Heart right ventricle (tissue), 16 donors: Measurements from ENCODE around the gene GRIK3. TPM values are rescaled to one million over a fixed set of nuclear protein-coding genes. Genes with fewer than 3 reads are reported as not detected.

Source experiments
- ATAC-seq, 8 donors: fragments of 200-7000 bp; cut with Tn5 transposase; one replicate each; pipeline ENCODE4 v1.9.1; 2020; ENCODE audit warnings: mild to moderate bottlenecking in 8 of 8, moderate library complexity in 8 of 8, moderate number of reproducible peaks in 1 of 8
- DNase-seq, 2 donors: peaks; one replicate each; pipeline ENCODE4 v3.0.0-alpha.2; 2020
- H3K27ac ChIP-seq, 10 donors: fragments of 200-600 bp; sonication (generic) in 2 of 10; one replicate each; pipeline versions ENCODE4 v1.5.0 to v1.8.0; 2020 to 2022; ENCODE audit warnings: mild to moderate bottlenecking in 3 of 10
- H3K27me3 ChIP-seq, 7 donors: fragments of 200-600 bp; one replicate each; pipeline ENCODE4 v1.8.0; 2021 to 2022; ENCODE audit warnings: mild to moderate bottlenecking in 2 of 7
- H3K36me3 ChIP-seq, 9 donors: fragments of 200-600 bp; sonication (generic) in 1 of 9; one replicate each; pipeline versions ENCODE4 v1.5.0 to v1.8.0; 2020 to 2022; ENCODE audit warnings: mild to moderate bottlenecking in 2 of 9
- H3K4me1 ChIP-seq, 9 donors: fragments of 200-600 bp; sonication (generic) in 1 of 9; one replicate each; pipeline versions ENCODE4 v1.5.0 to v1.8.0; 2020 to 2022; ENCODE audit warnings: mild to moderate bottlenecking in 4 of 9
- H3K4me3 ChIP-seq, 10 donors: fragments of 200-600 bp; sonication (generic) in 2 of 10; one replicate each; pipeline versions ENCODE4 v1.5.0 to v1.8.0; 2020 to 2022; ENCODE audit warnings: mild to moderate bottlenecking in 7 of 10, moderate library complexity in 2 of 10
- H3K9me3 ChIP-seq, 11 donors: fragments of 200-600 bp in 10 of 11; sonication (generic) in 2 of 11; one replicate each; pipeline versions ENCODE4 v1.5.0 to v1.8.0; 2013 to 2022; ENCODE audit warnings: mild to moderate bottlenecking in 2 of 11, control low read depth in 1 of 11, moderate library complexity in 1 of 11
- CTCF ChIP-seq, 9 donors: fragments of 200-600 bp; sonication (generic) in 2 of 9; IDR thresholded peaks; one replicate each; pipeline versions ENCODE4 v1.5.0 to v1.8.0; 2021 to 2022; ENCODE audit warnings: antibody characterized with exemption in 9 of 9, mild to moderate bottlenecking in 5 of 9, moderate library complexity in 1 of 9
- WGBS, 2 donors: extraction: QIAGEN DNeasy Blood & Tissue Kit; methylation state at CpG; one replicate each; pipeline ENCODE4 v1.1.7; 2013; ENCODE audit warnings: inconsistent platforms in 1 of 2; 5-methylcytosine and 5-hydroxymethylcytosine counted together
- intact Hi-C, 10 donors: fragments of 100-400 bp; cut with DNase I; formaldehyde crosslinking; loops; one replicate each; pipeline versions ENCODE4 v1.11.1 to v1.14.2; 2022
- polyA plus RNA-seq, 2 donors: library from polyadenylated mRNA; stranded (reverse); fragments of 200-250 nt; gene quantifications; one replicate each; pipeline ENCODE4 v1.2.3, GENCODE V29; 2013
- total RNA-seq, 10 donors: library from RNA; stranded (reverse); fragmentation: NEBNext Ultra II Directional in 3 of 10; extraction: Animal tissue kit (Norgen Biotek cat#: 25700) in 3 of 10; gene quantifications; one replicate each; pipeline versions ENCODE4 v1.2.1 to v1.2.4, GENCODE V29; 2021 to 2023
- donor health status: Arrhythmogenic right ventricular cardiomyopathy.
- donor health status: ischemic (EF 13 %, LVEDD 7.1; RV severe dilation, severe dysfunction).
- donor health status: healthy with polysubstance abuse.
- donor health status: DM: no; HTN: yes; CAD: no.
- donor health status: DM: no; HTN: no; CAD: no.
- donor health status: ischemic (EF 25% LVEDD 6.9; RV normal size, moderate dysfunction).
- donor health status: ischemic (EF 25% LVEDD 5.7; RV mildly dilated, moderate dysfunction).
- donor health status: healthy.
- donor health status: DM: yes; HTN: yes; CAD: no.
- donor health status: Ischemic cardiomyopathy.
- donor health status: ischemic (EF 35%, LVEDD 5.7; RV mildly dilated, moderate dysfunction).
- donor health status: nonischemic (EF 11% LVEDD 7.7; RV severe dilation, severe dysfunction).
- donor health status: DM: yes; HTN: yes; CAD: no.
- donor health status: PGD.
- donor health status: ischemic (EF 29% LVEDD 5.4; RV normal size, mild dysfunction).
- donor health status: nonischemic (EF 23%, LVEDD 6.1; RV moderate dilation, normal function).

Gene GRIK3
- total and polyA plus RNA-seq, 12 donors: 0.10 to 1.1 (median 0.27) TPM

GRCh38 chr1:36964830-36965229 lies 69.5 kb downstream of the GRIK3 start:
- H3K4me1 ChIP-seq: no peaks in the 10 kb centered on the region
- intact Hi-C loops: no loop called here
- TF ChIP-seq CTCF (IDR thresholded peaks at IDR 0.05): no peak
- H3K27me3 ChIP-seq: peaks cover 0 to 21% (median 4%) of the 10 kb centered on the region in 7 donors
- H3K36me3 ChIP-seq: no peaks in the 10 kb centered on the region
- H3K27ac ChIP-seq: no peak overlapping the region
- no peaks in the 10 kb centered on the region for H3K9me3 ChIP-seq
- H3K4me3 ChIP-seq: no peak overlapping the region
- 80 to 86% methylated on average over 8 of the region's 8 CpGs for WGBS, 2 donors
- DNase-seq (no peak), ATAC-seq (no peak)

GRCh38 chr1:36963006-36963405 lies 71.3 kb downstream of the GRIK3 start:
- ATAC-seq: no peak
- H3K4me3 ChIP-seq: no peak overlapping the region
- 37 to 40% methylated on average over 11 of the region's 11 CpGs for WGBS, 2 donors

GRCh38 chr1:36961062-36961615 lies 73.2 kb downstream of the GRIK3 start:
- H3K9me3 ChIP-seq: no peaks in the 10 kb centered on the region
- intact Hi-C loops: no loop called here
- TF ChIP-seq CTCF (IDR thresholded peaks at IDR 0.05): no peak
- H3K27me3 ChIP-seq: peaks cover 0 to 31% (median 0%) of the 10 kb centered on the region in 7 donors
- no peak overlapping the region for H3K4me3 ChIP-seq
- H3K4me1 ChIP-seq: no peaks in the 10 kb centered on the region
- ATAC-seq: no peak
- no peaks in the 10 kb centered on the region for H3K36me3 ChIP-seq
- H3K27ac ChIP-seq: no peak overlapping the region
- DNase-seq: no peak
- WGBS, 2 donors: 56 to 62% methylated on average over 10 of the region's 10 CpGs

More at GRCh38 chr1:36963006-36963405, 71.3 kb downstream of the GRIK3 start:
- Histone ChIP-seq H3K36me3 (no peaks in the 10 kb centered on the region), H3K27ac (no peak overlapping the region), H3K4me1 (no peaks in the 10 kb centered on the region), H3K27me3 (peaks cover 0 to 21% (median 4%) of the 10 kb centered on the region in 7 donors), H3K9me3 (no peaks in the 10 kb centered on the region)
- intact Hi-C loops: no loop called here
- DNase-seq: no peak
- no peak for TF ChIP-seq CTCF (IDR thresholded peaks at IDR 0.05)

GRCh38 chr1:36956570-36956969 lies 77.7 kb downstream of the GRIK3 start:
- H3K4me3 ChIP-seq: no peak overlapping the region
- WGBS, 2 donors: 74 to 75% methylated on average over 5 of the region's 5 CpGs
- no peak overlapping the region for H3K27ac ChIP-seq
- no peaks in the 10 kb centered on the region for H3K36me3 ChIP-seq
- DNase-seq (no peak), ATAC-seq (no peak)
- H3K27me3 ChIP-seq: peaks cover 0 to 39% (median 16%) of the 10 kb centered on the region in 7 donors
- H3K4me1 ChIP-seq: no peaks in the 10 kb centered on the region
- intact Hi-C loops: no loop called here
- no peaks in the 10 kb centered on the region for H3K9me3 ChIP-seq
- TF ChIP-seq CTCF (IDR thresholded peaks at IDR 0.05): no peak
